GM12878 (cell line): ENCODE results near the gene UBE2F. TPM values are rescaled to one million over a fixed set of nuclear protein-coding genes. Genes with fewer than 3 reads are reported as not detected.

Source experiments
- ATAC-seq: fragments of 200-7000 bp; cut with Tn5 transposase; 3 replicates; pipeline ENCODE4 v1.9.1; 2020; ENCODE audit warnings: mild to moderate bottlenecking, moderate library complexity
- BruUV-seq: library from RNA; stranded (reverse); fragments of 400-500 nt; replicated peaks from 2 replicates; lab custom pipeline; 2021; lab: Mats Ljungman, UMichigan
- CTCF ChIA-PET: fragments of 300-600 bp; sonication (Branson Sonifier 250); formaldehyde crosslinking; extraction: SDS; loops from one replicate; lab custom pipeline; 2021; ENCODE audit warnings: inconsistent platforms; lab: Yijun Ruan, JAX
- POLR2A ChIA-PET: fragments of 350-600 bp; formaldehyde crosslinking; extraction: SDS; loops from one replicate; lab custom pipeline; 2021; ENCODE audit warnings: inconsistent platforms; lab: Charles Lee
- RAD21 ChIA-PET: fragments of 300-600 bp; sonication (Branson Sonifier 250); formaldehyde crosslinking; loops from one replicate; lab custom pipeline; 2023; ENCODE audit warnings: antibody characterized with exemption; ENCODE audit not compliant: unreplicated experiment; lab: Charles Lee
- SMC1A ChIA-PET: fragments of 300-600 bp; sonication (Branson Sonifier 250); formaldehyde crosslinking; loops from one replicate; lab custom pipeline; 2023; ENCODE audit not compliant: unreplicated experiment, uncharacterized antibody; lab: Charles Lee
- DNase-seq: peaks from one replicate; pipeline ENCODE4 v3.0.0-alpha.2; 2011; ENCODE audit warnings: low read depth, low spot score
- FAIRE-seq: peaks from 3 replicates; lab custom pipeline; 2011; peaks lifted over from hg19 to GRCh38; lab: Jason Lieb, UNC
- H2AFZ ChIP-seq: 2 replicates; pipeline ENCODE4 v1.6.0; 2011; ENCODE audit warnings: low read depth, low read length, control low read depth; ENCODE audit not compliant: control insufficient read depth
- H3K27ac ChIP-seq: 2 replicates; pipeline ENCODE4 v1.5.1; 2011; ENCODE audit warnings: control low read depth; ENCODE audit not compliant: control insufficient read depth, insufficient read depth
- H3K27me3 ChIP-seq, 2 experiments: replicated peaks in 1 of 2; 2 replicates each; pipeline versions ENCODE4 v1.6.0 to v1.6.1; 2011; ENCODE audit warnings: low read length in 1 of 2; ENCODE audit not compliant: control insufficient read depth in 2 of 2, insufficient read depth in 2 of 2
- H3K36me3 ChIP-seq, 2 experiments: 2 replicates each; pipeline ENCODE4 v1.5.1; 2011; ENCODE audit warnings: low read length in 1 of 2; ENCODE audit not compliant: control insufficient read depth in 2 of 2, insufficient read depth in 2 of 2
- H3K4me1 ChIP-seq: 2 replicates; pipeline ENCODE4 v1.6.1; 2011; ENCODE audit warnings: mild to moderate bottlenecking, low read length, moderate library complexity, mixed read lengths; ENCODE audit not compliant: control insufficient read depth, insufficient read depth
- H3K4me2 ChIP-seq: 2 replicates; pipeline ENCODE4 v1.6.0; 2011; ENCODE audit warnings: control low read depth; ENCODE audit not compliant: control insufficient read depth, insufficient read depth
- H3K4me3 ChIP-seq: fragments of 200-600 bp; sonication (generic); 2 replicates; pipeline ENCODE4 v1.5.1; 2016
- H3K79me2 ChIP-seq: 2 replicates; pipeline ENCODE4 v1.6.0; 2011; ENCODE audit warnings: low read length; ENCODE audit not compliant: control insufficient read depth, insufficient read depth
- H3K9ac ChIP-seq: 2 replicates; pipeline ENCODE4 v1.8.0; 2011; ENCODE audit warnings: low read length, control low read depth, mixed read lengths; ENCODE audit not compliant: control insufficient read depth, insufficient read depth
- H3K9me3 ChIP-seq: replicated peaks from 3 replicates; pipeline ENCODE4 v1.5.1; 2011; ENCODE audit warnings: mild to moderate bottlenecking, low read length; ENCODE audit not compliant: control insufficient read depth, insufficient read depth
- H4K20me1 ChIP-seq: 2 replicates; pipeline ENCODE4 v1.6.0; 2011; ENCODE audit not compliant: control insufficient read depth, insufficient read depth
- EZH2 ChIP-seq: IDR thresholded peaks from 2 replicates; pipeline ENCODE4 v1.6.1; 2012; ENCODE audit warnings: low read depth, mild to moderate bottlenecking, control low read depth, inconsistent platforms, low read length, borderline replicate concordance; ENCODE audit not compliant: control insufficient read depth
- JUNB ChIP-seq: IDR thresholded peaks from 2 replicates; pipeline ENCODE4 v1.6.1; 2016; ENCODE audit warnings: antibody characterized with exemption, mild to moderate bottlenecking
- NFIC ChIP-seq: IDR thresholded peaks from 2 replicates; pipeline ENCODE4 v1.6.1; 2012; ENCODE audit warnings: low read depth, mild to moderate bottlenecking, inconsistent platforms, low read length, moderate library complexity
- PKNOX1 ChIP-seq: fragments of 450-650 bp; IDR thresholded peaks from 2 replicates; pipeline ENCODE4 v1.6.1; 2016; ENCODE audit warnings: mild to moderate bottlenecking
- ZNF24 ChIP-seq: fragments of 450-650 bp; IDR thresholded peaks from 2 replicates; pipeline ENCODE4 v1.6.1; 2017; ENCODE audit warnings: antibody characterized with exemption, mild to moderate bottlenecking
- WGBS: methylation state at CpG from one replicate; pipeline ENCODE4 v1.1.6; 2016; ENCODE audit warnings: low lambda C conversion rate; ENCODE audit not compliant: insufficient replicate concordance, insufficient coverage; ENCODE audit errors: missing lambda C conversion rate; 5-methylcytosine and 5-hydroxymethylcytosine counted together
- in situ Hi-C: fragments of 300-500 bp; cut with MboI; formaldehyde crosslinking; loops from 9 replicates; pipeline ENCODE4 v1.14.3; 2018; ENCODE audit warnings: mixed read lengths
- intact Hi-C: fragments of 100-400 bp; cut with micrococcal nuclease; formaldehyde crosslinking; loops from one replicate; pipeline ENCODE4 v1.14.2; 2022; ENCODE audit not compliant: unreplicated experiment
- polyA plus RNA-seq, 11 experiments: library from polyadenylated mRNA; depleted of rRNA in 4 of 11; unstranded in 6 of 11; stranded (reverse) in 5 of 11; fragments of >200 nt; fragmentation: Nextera tagmentation in 4 of 11; fragmentation: Illumina TruSeq in 1 of 11; extraction: Ambion mirVana in 4 of 11; extraction: Trizol in 1 of 11; gene quantifications; 1 replicate in 1 of 11; 2 replicates in 10 of 11; pipeline versions ENCODE4 v1.2.1 to v1.2.3, GENCODE V29; 2011 to 2016; ENCODE audit warnings: inconsistent platforms in 2 of 11, missing spikeins in 2 of 11, low read depth in 1 of 11
- total RNA-seq, 4 experiments: library from RNA; depleted of rRNA in 3 of 4; stranded (reverse); fragments of >200 nt in 3 of 4; fragmentation: Illumina TruSeq in 1 of 4; extraction: Trizol in 1 of 4; gene quantifications; 2 replicates each; pipeline versions ENCODE4 v1.2.1 to v1.2.3, GENCODE V29; 2013 to 2021
- TF ChIP-seq, protein P1 (sequence below): fragments of 450-650 bp; conservative IDR thresholded peaks from 2 replicates; pipeline ENCODE4 v1.6.1; 2017; ENCODE audit warnings: mild to moderate bottlenecking, moderate library complexity

Gene UBE2F
- total and polyA plus RNA-seq, 10 of the 15 experiments (the other 5 are each of a cell fraction or from before 2014, with no cell fraction given): 12.3 to 64.4 (median 31.5) TPM

- H2AFZ ChIP-seq: no peak overlapping the region
- DNase-seq: no peak
- no TSS peak for BruUV-seq
- RAD21 ChIA-PET: interaction anchor here (1.0 to 1.8 kb wide), 2 partner anchors 11 to 112 kb away, joined by 3 to 5 read pairs; no protein-coding TSS in a partner anchor
- no peaks in the 10 kb centered on the region for H3K79me2 ChIP-seq
- in situ Hi-C loops (no loop called here), intact Hi-C loops (no loop called here)
- no peaks in the 10 kb centered on the region for H3K4me1 ChIP-seq
- no peaks in the 10 kb centered on the region for H3K36me3 ChIP-seq
- CTCF ChIA-PET: interaction anchor here (1.2 to 1.7 kb wide), 2 partner anchors 18 to 28 kb away, joined by 4 to 6 read pairs; no protein-coding TSS in a partner anchor
- H4K20me1 ChIP-seq: no peaks in the 10 kb centered on the region
- H3K9ac ChIP-seq: no peak overlapping the region
- no peak overlapping the region for H3K4me3 ChIP-seq
- ATAC-seq: no peak
- no peak for FAIRE-seq
- POLR2A ChIA-PET: interaction anchor here (0.5 kb wide), 1 partner anchor 39 kb away, joined by 3 read pairs; no protein-coding TSS in a partner anchor
- TF ChIP-seq ZNF24 (no peak), PKNOX1 (no peak), EZH2 (no peak), JUNB (no peak), NFIC (no peak)
- TF ChIP-seq, protein P1, sequence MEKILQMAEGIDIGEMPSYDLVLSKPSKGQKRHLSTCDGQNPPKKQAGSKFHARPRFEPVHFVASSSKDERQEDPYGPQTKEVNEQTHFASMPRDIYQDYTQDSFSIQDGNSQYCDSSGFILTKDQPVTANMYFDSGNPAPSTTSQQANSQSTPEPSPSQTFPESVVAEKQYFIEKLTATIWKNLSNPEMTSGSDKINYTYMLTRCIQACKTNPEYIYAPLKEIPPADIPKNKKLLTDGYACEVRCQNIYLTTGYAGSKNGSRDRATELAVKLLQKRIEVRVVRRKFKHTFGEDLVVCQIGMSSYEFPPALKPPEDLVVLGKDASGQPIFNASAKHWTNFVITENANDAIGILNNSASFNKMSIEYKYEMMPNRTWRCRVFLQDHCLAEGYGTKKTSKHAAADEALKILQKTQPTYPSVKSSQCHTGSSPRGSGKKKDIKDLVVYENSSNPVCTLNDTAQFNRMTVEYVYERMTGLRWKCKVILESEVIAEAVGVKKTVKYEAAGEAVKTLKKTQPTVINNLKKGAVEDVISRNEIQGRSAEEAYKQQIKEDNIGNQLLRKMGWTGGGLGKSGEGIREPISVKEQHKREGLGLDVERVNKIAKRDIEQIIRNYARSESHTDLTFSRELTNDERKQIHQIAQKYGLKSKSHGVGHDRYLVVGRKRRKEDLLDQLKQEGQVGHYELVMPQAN: no peak
- TF ChIP-seq, all 136 proteins: peak for 0
- 78% methylated on average over 3 of the region's 3 CpGs for WGBS
- Histone ChIP-seq H3K9me3 (no peaks in the 10 kb centered on the region), H3K27me3 (no peaks in the 10 kb centered on the region), H3K27ac (no peak overlapping the region), H3K4me2 (no peak overlapping the region)
- SMC1A ChIA-PET: interaction anchor here (1.0 to 1.6 kb wide), 2 partner anchors 17 to 19 kb away, joined by 3 to 4 read pairs; no protein-coding TSS in a partner anchor
Observed at GRCh38 chr2:237987268-237987667, 20.5 kb downstream of the UBE2F start.
